HEK293 (cell line): Measurements from ENCODE around the gene PTHLH.

Experiments used
- CTCF ChIA-PET: fragments of 350-600 bp; formaldehyde crosslinking; extraction: SDS; loops from one replicate; lab custom pipeline; 2021; ENCODE audit warnings: antibody characterized with exemption; lab: Yijun Ruan, JAX
- POLR2A ChIA-PET: fragments of 300-600 bp; formaldehyde crosslinking; extraction: SDS; loops from one replicate; lab custom pipeline; 2020; ENCODE audit warnings: antibody characterized with exemption, inconsistent platforms; lab: Yijun Ruan, JAX
- H3K27ac ChIP-seq: fragments of 200-500 bp; sonication (Bioruptor generic); 2 replicates; pipeline ENCODE4 v1.5.1; 2014; ENCODE audit warnings: low read depth, low read length, control low read depth, inconsistent platforms; ENCODE audit errors: extremely low read depth
- H3K36me3 ChIP-seq, 2 experiments: fragments of 200-500 bp in 1 of 2; sonication (Bioruptor generic) in 1 of 2; 1 replicate in 1 of 2; 2 replicates in 1 of 2; pipeline ENCODE4 v1.5.1; 2014 to 2017; ENCODE audit warnings: inconsistent platforms in 2 of 2, low read length in 2 of 2; ENCODE audit not compliant: control insufficient read depth in 2 of 2, insufficient read depth in 1 of 2
- H3K4me1 ChIP-seq: fragments of 200-500 bp; sonication (Bioruptor generic); 2 replicates; pipeline ENCODE4 v1.5.1; 2014; ENCODE audit warnings: mild to moderate bottlenecking, low read length, inconsistent platforms; ENCODE audit not compliant: control insufficient read depth, insufficient read depth
- H3K4me3 ChIP-seq: 2 replicates; pipeline ENCODE4 v1.5.1; 2011; ENCODE audit warnings: low read depth, mild to moderate bottlenecking, control low read depth, low read length, moderate library complexity
- H3K9me3 ChIP-seq: fragments of 200-500 bp; sonication (Bioruptor generic); 2 replicates; pipeline ENCODE4 v1.5.1; 2014; ENCODE audit warnings: low read depth, low read length, inconsistent platforms; ENCODE audit not compliant: control insufficient read depth, insufficient read depth
- KLF1 ChIP-seq: fragments of 450-650 bp; formaldehyde crosslinking; IDR thresholded peaks from 2 replicates; pipeline ENCODE4 v1.5.1; 2016; ENCODE audit warnings: missing biosample characterization, missing genetic modification characterization
- MEIS1 ChIP-seq: sonication (generic); formaldehyde crosslinking; IDR thresholded peaks from 2 replicates; pipeline ENCODE4 v1.8.1; 2022; ENCODE audit warnings: missing genetic modification reagents, mild to moderate bottlenecking, borderline replicate concordance
- SP3 ChIP-seq: fragments of 450-650 bp; formaldehyde crosslinking; IDR thresholded peaks from 2 replicates; pipeline ENCODE4 v1.5.1; 2016; ENCODE audit warnings: missing biosample characterization, missing genetic modification characterization
- SP7 ChIP-seq: fragments of 450-650 bp; formaldehyde crosslinking; IDR thresholded peaks from 2 replicates; pipeline ENCODE4 v1.5.1; 2016; ENCODE audit warnings: missing biosample characterization, missing genetic modification characterization
- ZEB2 ChIP-seq: fragments of 450-650 bp; formaldehyde crosslinking; IDR thresholded peaks from 2 replicates; pipeline ENCODE4 v1.5.1; 2016; ENCODE audit warnings: missing biosample characterization, missing genetic modification characterization
- ZFHX2 ChIP-seq: fragments of 450-650 bp; formaldehyde crosslinking; conservative IDR thresholded peaks from 2 replicates; pipeline ENCODE4 v1.5.1; 2016; ENCODE audit warnings: missing biosample characterization, missing genetic modification characterization
- ZNF112 ChIP-seq: fragments of 450-650 bp; formaldehyde crosslinking; IDR thresholded peaks from 2 replicates; pipeline ENCODE4 v1.5.0; 2017; ENCODE audit warnings: missing biosample characterization, missing genetic modification characterization
- ZNF175 ChIP-seq: fragments of 450-650 bp; formaldehyde crosslinking; IDR thresholded peaks from 2 replicates; pipeline ENCODE4 v1.5.1; 2016; ENCODE audit warnings: missing biosample characterization, missing genetic modification characterization
- ZNF23 ChIP-seq: fragments of 450-650 bp; formaldehyde crosslinking; IDR thresholded peaks from 2 replicates; pipeline ENCODE4 v1.5.1; 2016; ENCODE audit warnings: missing biosample characterization, missing genetic modification characterization, borderline replicate concordance
- ZNF239 ChIP-seq: fragments of 450-650 bp; formaldehyde crosslinking; IDR thresholded peaks from 2 replicates; pipeline ENCODE4 v1.5.1; 2016; ENCODE audit warnings: missing biosample characterization, missing genetic modification characterization
- ZNF24 ChIP-seq: fragments of 450-650 bp; formaldehyde crosslinking; IDR thresholded peaks from 2 replicates; pipeline ENCODE4 v1.5.1; 2016; ENCODE audit warnings: missing biosample characterization, missing genetic modification characterization
- ZNF248 ChIP-seq: fragments of 450-650 bp; formaldehyde crosslinking; IDR thresholded peaks from 2 replicates; pipeline ENCODE4 v1.5.1; 2017; ENCODE audit warnings: missing biosample characterization, missing genetic modification characterization
- ZNF302 ChIP-seq: fragments of 450-650 bp; formaldehyde crosslinking; IDR thresholded peaks from 2 replicates; pipeline ENCODE4 v1.5.1; 2016; ENCODE audit warnings: missing biosample characterization, missing genetic modification characterization, low read depth
- ZNF404 ChIP-seq: fragments of 450-650 bp; formaldehyde crosslinking; IDR thresholded peaks from 2 replicates; pipeline ENCODE4 v1.5.1; 2017; ENCODE audit warnings: missing biosample characterization, missing genetic modification characterization
- ZNF423 ChIP-seq: fragments of 450-650 bp; formaldehyde crosslinking; IDR thresholded peaks from 2 replicates; pipeline ENCODE4 v1.5.1; 2016; ENCODE audit warnings: missing biosample characterization, missing genetic modification characterization
- ZNF433 ChIP-seq: fragments of 450-650 bp; formaldehyde crosslinking; IDR thresholded peaks from 2 replicates; pipeline ENCODE4 v1.5.1; 2016; ENCODE audit warnings: missing biosample characterization, missing genetic modification characterization, low read depth
- ZNF629 ChIP-seq: fragments of 450-650 bp; formaldehyde crosslinking; IDR thresholded peaks from 2 replicates; pipeline ENCODE4 v1.5.1; 2017; ENCODE audit warnings: missing biosample characterization, missing genetic modification characterization
- ZNF654 ChIP-seq: fragments of 450-650 bp; formaldehyde crosslinking; IDR thresholded peaks from 2 replicates; pipeline ENCODE4 v1.5.1; 2016; ENCODE audit warnings: low read depth, missing biosample characterization, missing genetic modification characterization
- ZNF707 ChIP-seq: fragments of 450-650 bp; formaldehyde crosslinking; IDR thresholded peaks from 2 replicates; pipeline ENCODE4 v1.5.1; 2016; ENCODE audit warnings: missing biosample characterization, missing genetic modification characterization
- ZNF830 ChIP-seq: fragments of 450-650 bp; IDR thresholded peaks from 2 replicates; pipeline ENCODE4 v1.5.0; 2018; ENCODE audit warnings: missing biosample characterization, missing genetic modification characterization, low read depth, mild to moderate bottlenecking, moderate library complexity
- TF ChIP-seq, protein P1 (sequence below): fragments of 450-650 bp; formaldehyde crosslinking; IDR thresholded peaks from 2 replicates; pipeline ENCODE4 v1.5.1; 2017; ENCODE audit warnings: missing biosample characterization, missing genetic modification characterization
- TF ChIP-seq, protein P2 (sequence below): fragments of 450-650 bp; formaldehyde crosslinking; IDR thresholded peaks from 2 replicates; pipeline ENCODE4 v1.5.1; 2016; ENCODE audit warnings: missing biosample characterization, missing genetic modification characterization
- TF ChIP-seq, protein P3 (sequence below): fragments of 450-650 bp; formaldehyde crosslinking; IDR thresholded peaks from 2 replicates; pipeline ENCODE4 v1.5.1; 2016; ENCODE audit warnings: missing biosample characterization, missing genetic modification characterization
- TF ChIP-seq, protein P4 (sequence below): fragments of 450-650 bp; formaldehyde crosslinking; IDR thresholded peaks from 2 replicates; pipeline ENCODE4 v1.5.1; 2017; ENCODE audit warnings: missing biosample characterization, missing genetic modification characterization

PTHLH gene

DNA sequence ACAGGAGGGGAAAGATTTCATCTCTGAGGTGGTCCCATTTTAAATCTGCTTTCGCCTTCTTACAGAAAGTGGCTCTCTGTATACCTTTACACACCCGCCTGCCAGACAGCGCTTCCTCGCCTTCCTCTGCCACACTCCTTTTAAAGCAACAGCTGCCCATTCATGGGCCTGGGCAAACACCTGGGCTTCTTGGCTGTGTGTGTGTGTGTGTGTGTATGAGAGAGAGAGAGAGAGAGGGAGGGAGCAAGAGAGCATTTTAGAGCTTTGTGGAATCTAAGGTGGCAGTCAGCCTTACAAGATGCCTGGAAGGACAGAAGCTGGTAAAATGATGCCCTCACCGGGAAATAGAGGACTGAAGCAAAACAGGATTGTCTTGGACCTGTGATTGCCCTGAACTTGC lies 20.0 kb downstream of the PTHLH start:
- H3K9me3 ChIP-seq = no peaks in the 10 kb centered on the region
- ChIA-PET POLR2A (no interaction called here), CTCF (interaction anchor here (0.6 to 2.2 kb wide), 2 partner anchors 12 to 775 kb away, joined by 3 to 10 read pairs; no protein-coding TSS in a partner anchor)
- H3K4me1 ChIP-seq = no peaks in the 10 kb centered on the region
- TF ChIP-seq ZNF707 = no peak
- TF ChIP-seq, protein P1, sequence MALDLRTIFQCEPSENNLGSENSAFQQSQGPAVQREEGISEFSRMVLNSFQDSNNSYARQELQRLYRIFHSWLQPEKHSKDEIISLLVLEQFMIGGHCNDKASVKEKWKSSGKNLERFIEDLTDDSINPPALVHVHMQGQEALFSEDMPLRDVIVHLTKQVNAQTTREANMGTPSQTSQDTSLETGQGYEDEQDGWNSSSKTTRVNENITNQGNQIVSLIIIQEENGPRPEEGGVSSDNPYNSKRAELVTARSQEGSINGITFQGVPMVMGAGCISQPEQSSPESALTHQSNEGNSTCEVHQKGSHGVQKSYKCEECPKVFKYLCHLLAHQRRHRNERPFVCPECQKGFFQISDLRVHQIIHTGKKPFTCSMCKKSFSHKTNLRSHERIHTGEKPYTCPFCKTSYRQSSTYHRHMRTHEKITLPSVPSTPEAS (tag by site-specific recombination) = peak; percentile 37; the same call in 1 of the 2 replicates
- no peak overlapping the region for H3K27ac ChIP-seq
- no peak overlapping the region for H3K4me3 ChIP-seq
- no peaks in the 10 kb centered on the region for H3K36me3 ChIP-seq

DNA sequence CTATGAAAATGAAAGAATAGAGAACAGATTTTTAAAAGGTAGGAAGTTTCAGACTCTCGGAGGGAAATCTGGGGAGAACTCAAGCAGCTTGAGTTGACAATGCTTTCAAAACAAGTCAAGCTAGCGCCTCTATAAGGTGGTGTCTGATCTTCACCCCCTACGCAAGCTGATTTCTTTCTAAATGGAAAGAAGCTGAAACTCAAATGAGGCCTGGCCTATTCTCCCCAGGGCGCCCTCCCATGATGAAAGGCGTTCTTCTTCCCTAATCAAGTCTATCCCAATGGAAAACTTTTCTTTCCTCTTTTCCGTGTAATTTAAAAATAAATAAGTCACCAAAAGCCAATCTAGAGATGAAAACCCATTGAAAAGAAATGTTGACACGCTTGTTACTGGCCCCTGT lies 20.6 kb downstream of the PTHLH start:
- CTCF ChIA-PET = interaction anchor here (0.6 to 2.2 kb wide), 2 partner anchors 11 to 776 kb away, joined by 3 to 10 read pairs; no protein-coding TSS in a partner anchor

DNA sequence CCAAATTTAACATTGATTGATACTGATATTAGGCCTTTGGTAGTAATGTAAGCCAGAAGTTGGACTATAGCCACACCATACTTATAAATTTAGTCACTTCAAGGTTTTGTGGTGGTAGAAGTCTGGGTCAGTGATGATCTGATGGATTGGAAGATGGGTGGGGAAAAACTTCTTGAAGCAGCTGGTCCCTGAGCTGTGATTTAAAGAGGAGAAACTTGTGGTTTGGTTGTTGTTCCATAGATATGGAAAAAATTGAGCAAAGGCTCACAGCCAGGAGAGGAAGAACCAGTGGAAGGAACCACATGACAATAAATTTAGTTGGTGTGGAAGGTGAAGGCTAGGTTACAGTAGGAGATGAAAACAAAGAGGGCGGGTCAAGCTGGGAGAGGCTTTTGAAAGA lies 26.1 kb downstream of the PTHLH start:
- H3K36me3 ChIP-seq = no peaks in the 10 kb centered on the region
- no peak overlapping the region for H3K27ac ChIP-seq
- CTCF ChIA-PET = interaction anchor here (1.5 kb wide), 1 partner anchor 24 kb away, joined by 3 read pairs; no protein-coding TSS in a partner anchor
- no peak overlapping the region for H3K4me3 ChIP-seq
- no peak for TF ChIP-seq ZNF423
- no peak for TF ChIP-seq ZNF239 (tag by site-specific recombination)
- TF ChIP-seq MEIS1 (CRISPR knock-in tag) = no peak
- TF ChIP-seq ZNF23 (tag by site-specific recombination) = no peak
- TF ChIP-seq, protein P2, sequence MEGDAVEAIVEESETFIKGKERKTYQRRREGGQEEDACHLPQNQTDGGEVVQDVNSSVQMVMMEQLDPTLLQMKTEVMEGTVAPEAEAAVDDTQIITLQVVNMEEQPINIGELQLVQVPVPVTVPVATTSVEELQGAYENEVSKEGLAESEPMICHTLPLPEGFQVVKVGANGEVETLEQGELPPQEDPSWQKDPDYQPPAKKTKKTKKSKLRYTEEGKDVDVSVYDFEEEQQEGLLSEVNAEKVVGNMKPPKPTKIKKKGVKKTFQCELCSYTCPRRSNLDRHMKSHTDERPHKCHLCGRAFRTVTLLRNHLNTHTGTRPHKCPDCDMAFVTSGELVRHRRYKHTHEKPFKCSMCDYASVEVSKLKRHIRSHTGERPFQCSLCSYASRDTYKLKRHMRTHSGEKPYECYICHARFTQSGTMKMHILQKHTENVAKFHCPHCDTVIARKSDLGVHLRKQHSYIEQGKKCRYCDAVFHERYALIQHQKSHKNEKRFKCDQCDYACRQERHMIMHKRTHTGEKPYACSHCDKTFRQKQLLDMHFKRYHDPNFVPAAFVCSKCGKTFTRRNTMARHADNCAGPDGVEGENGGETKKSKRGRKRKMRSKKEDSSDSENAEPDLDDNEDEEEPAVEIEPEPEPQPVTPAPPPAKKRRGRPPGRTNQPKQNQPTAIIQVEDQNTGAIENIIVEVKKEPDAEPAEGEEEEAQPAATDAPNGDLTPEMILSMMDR = no peak
- no peak for TF ChIP-seq ZEB2
- TF ChIP-seq ZNF175 = no peak
- no peak for TF ChIP-seq ZNF654 (tag by site-specific recombination)
- no peak for TF ChIP-seq SP7
- TF ChIP-seq ZNF112 (tag by site-specific recombination) = no peak
- no peak for TF ChIP-seq ZNF248 (tag by site-specific recombination)
- no peak for TF ChIP-seq KLF1 (tag by site-specific recombination)
- TF ChIP-seq ZNF24 (tag by site-specific recombination) = no peak
- TF ChIP-seq, protein P3, sequence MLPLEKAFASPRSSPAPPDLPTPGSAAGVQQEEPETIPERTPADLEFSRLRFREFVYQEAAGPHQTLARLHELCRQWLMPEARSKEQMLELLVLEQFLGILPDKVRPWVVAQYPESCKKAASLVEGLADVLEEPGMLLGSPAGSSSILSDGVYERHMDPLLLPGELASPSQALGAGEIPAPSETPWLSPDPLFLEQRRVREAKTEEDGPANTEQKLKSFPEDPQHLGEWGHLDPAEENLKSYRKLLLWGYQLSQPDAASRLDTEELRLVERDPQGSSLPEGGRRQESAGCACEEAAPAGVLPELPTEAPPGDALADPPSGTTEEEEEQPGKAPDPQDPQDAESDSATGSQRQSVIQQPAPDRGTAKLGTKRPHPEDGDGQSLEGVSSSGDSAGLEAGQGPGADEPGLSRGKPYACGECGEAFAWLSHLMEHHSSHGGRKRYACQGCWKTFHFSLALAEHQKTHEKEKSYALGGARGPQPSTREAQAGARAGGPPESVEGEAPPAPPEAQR (tag by site-specific recombination) = no peak
- TF ChIP-seq, protein P4, sequence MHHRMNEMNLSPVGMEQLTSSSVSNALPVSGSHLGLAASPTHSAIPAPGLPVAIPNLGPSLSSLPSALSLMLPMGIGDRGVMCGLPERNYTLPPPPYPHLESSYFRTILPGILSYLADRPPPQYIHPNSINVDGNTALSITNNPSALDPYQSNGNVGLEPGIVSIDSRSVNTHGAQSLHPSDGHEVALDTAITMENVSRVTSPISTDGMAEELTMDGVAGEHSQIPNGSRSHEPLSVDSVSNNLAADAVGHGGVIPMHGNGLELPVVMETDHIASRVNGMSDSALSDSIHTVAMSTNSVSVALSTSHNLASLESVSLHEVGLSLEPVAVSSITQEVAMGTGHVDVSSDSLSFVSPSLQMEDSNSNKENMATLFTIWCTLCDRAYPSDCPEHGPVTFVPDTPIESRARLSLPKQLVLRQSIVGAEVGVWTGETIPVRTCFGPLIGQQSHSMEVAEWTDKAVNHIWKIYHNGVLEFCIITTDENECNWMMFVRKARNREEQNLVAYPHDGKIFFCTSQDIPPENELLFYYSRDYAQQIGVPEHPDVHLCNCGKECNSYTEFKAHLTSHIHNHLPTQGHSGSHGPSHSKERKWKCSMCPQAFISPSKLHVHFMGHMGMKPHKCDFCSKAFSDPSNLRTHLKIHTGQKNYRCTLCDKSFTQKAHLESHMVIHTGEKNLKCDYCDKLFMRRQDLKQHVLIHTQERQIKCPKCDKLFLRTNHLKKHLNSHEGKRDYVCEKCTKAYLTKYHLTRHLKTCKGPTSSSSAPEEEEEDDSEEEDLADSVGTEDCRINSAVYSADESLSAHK (tag by site-specific recombination) = no peak
- TF ChIP-seq ZNF302 = no peak
- TF ChIP-seq SP3 (tag by site-specific recombination) = no peak
- H3K9me3 ChIP-seq = no peaks in the 10 kb centered on the region
- POLR2A ChIA-PET = no interaction called here
- H3K4me1 ChIP-seq = no peaks in the 10 kb centered on the region

More for the DNA sequence above, 20.6 kb downstream of the PTHLH start:
- Histone ChIP-seq H3K4me1 (no peaks in the 10 kb centered on the region), H3K9me3 (no peaks in the 10 kb centered on the region), H3K4me3 (no peak overlapping the region), H3K27ac (no peak overlapping the region), H3K36me3 (no peaks in the 10 kb centered on the region)
- TF ChIP-seq ZNF433 (tag by site-specific recombination) = no peak
- no peak for TF ChIP-seq ZNF629
- TF ChIP-seq ZNF404 (tag by site-specific recombination) = no peak
- peak; percentile 40; the same call in 1 of the 2 replicates for TF ChIP-seq ZFHX2 (tag by site-specific recombination)
- no peak for TF ChIP-seq ZNF830
- POLR2A ChIA-PET = no interaction called here
